Measurements from ENCODE around the gene HMGN2.
"Not testable (repeated sequence)": the region's sequence is repeated elsewhere in the genome, so short reads cannot be mapped to it uniquely, and the experiment has no call there.

HMGN2 gene

DNA sequence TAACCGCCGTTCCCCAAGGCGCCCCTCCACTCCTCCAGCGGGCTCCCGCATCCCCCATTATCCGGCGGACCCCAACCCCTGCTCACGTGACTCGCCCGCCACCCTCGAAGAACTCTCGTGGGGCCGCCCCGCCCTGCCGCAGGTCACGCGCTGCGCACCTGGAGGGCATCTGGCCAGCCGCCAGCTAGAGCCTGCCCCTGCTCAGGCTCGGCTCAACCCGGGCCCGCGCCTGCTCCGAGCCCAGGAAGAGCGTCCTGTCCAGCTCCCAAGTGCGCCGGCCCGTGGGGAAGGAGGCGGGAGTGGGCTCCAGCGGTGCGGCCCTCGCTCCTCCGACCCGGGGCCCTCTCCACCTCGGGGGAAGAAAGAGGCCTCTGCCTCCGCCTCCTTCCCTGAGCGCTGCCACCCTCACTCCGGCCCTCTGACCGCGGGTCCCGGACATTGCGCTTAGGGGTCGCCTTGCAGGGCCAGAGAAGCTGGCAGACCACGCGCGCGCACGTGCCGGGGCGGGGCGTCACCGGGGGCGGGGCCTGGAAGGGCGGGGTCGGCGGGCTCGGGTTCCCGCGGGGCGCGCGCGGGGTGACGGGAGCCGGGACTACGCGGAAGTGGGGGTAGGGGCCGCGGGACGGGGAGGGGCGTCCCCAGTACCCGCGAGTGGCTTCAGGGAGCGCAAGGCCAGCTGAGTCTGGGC, 28.4 kb downstream of the HMGN2 start:
- TF ChIP-seq ZNF565 (CRISPR knock-in tag; conservative IDR thresholded peaks at IDR 0.05; ENCODE audit: low read depth), result 0 out of 2 replicates have a peak, but pooled peaks have one; percentile 33
- TF ChIP-seq ISL1 (CRISPR knock-in tag; IDR thresholded peaks at IDR 0.05), result no peak
- ATAC-seq, result peak; percentile 88

DNA sequence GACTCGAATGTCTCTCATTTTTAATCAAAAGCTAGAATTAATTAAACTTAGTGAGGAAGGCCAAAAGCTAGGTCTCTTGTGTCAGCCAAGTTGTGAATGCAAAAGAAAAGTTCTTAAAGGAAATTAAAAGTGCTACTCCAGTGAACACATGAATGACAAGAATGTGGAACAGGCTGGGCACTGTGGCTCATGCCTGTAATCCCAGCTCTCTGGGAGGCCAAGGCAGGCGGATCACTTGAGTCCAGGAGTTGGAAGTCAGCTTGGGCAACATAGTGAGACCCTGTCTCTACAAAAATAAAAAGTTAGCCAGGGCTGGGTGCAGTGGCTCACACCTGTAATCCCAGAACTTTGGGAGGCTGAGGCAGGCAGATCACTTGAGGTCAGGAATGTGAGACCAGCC, 38.5 kb downstream of the HMGN2 start:
- ATAC-seq, result not testable (repeated sequence)

DNA sequence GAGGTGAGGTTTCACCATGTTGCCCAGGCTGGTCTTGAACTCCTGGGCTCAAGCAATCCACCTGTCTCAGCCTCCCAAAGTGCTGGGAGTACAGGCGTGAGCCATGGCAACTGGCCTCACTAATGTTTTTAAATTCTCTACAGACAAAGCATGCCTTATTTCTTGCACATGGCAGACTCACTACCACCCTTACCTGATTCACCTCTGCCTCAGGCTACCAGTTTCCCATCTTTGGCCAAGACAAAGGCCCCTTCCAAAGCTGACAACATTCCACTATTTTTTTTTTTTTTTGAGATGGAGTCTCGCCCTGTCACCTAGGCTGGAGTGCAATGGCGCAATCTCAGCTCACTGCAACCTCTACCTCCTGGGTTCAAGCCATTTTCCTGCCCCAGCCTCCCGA, 43.6 kb downstream of the HMGN2 start:
- ATAC-seq, result not testable (repeated sequence)

GRCh38 chr1:26516987-26517765, 44.9 kb downstream of the HMGN2 start:
- TF ChIP-seq ZC3H10 (CRISPR knock-in tag; IDR thresholded peaks at IDR 0.05) (no peak), CSDC2 (CRISPR knock-in tag; IDR thresholded peaks at IDR 0.05) (no peak), PPARA (CRISPR knock-in tag; IDR thresholded peaks at IDR 0.05; ENCODE audit: borderline replicate concordance) (no peak)
- TF ChIP-seq, protein P1, sequence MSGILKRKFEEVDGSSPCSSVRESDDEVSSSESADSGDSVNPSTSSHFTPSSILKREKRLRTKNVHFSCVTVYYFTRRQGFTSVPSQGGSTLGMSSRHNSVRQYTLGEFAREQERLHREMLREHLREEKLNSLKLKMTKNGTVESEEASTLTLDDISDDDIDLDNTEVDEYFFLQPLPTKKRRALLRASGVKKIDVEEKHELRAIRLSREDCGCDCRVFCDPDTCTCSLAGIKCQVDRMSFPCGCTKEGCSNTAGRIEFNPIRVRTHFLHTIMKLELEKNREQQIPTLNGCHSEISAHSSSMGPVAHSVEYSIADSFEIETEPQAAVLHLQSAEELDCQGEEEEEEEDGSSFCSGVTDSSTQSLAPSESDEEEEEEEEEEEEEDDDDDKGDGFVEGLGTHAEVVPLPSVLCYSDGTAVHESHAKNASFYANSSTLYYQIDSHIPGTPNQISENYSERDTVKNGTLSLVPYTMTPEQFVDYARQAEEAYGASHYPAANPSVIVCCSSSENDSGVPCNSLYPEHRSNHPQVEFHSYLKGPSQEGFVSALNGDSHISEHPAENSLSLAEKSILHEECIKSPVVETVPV (CRISPR knock-in tag; IDR thresholded peaks at IDR 0.05), result no peak

GRCh38 chr1:26517766-26518049, 45.5 kb downstream of the HMGN2 start:
- no peak for ATAC-seq
- TF ChIP-seq CSDC2 (CRISPR knock-in tag; IDR thresholded peaks at IDR 0.05) (no peak), ZNF565 (CRISPR knock-in tag; conservative IDR thresholded peaks at IDR 0.05; ENCODE audit: low read depth) (no peak), CREB5 (CRISPR knock-in tag; IDR thresholded peaks at IDR 0.05; ENCODE audit: low read depth) (no peak), ZNF8 (CRISPR knock-in tag; IDR thresholded peaks at IDR 0.05) (no peak), ZFP3 (CRISPR knock-in tag; IDR thresholded peaks at IDR 0.05) (no peak), GLIS3 (CRISPR knock-in tag; IDR thresholded peaks at IDR 0.05) (no peak), ISL1 (CRISPR knock-in tag; IDR thresholded peaks at IDR 0.05) (no peak)

More at GRCh38 chr1:26516987-26517765, 44.9 kb downstream of the HMGN2 start:
- ATAC-seq, result no peak

GRCh38 chr1:26518355-26518754, 46.1 kb downstream of the HMGN2 start:
- ATAC-seq, result no peak
- TF ChIP-seq ZC3H10 (CRISPR knock-in tag; IDR thresholded peaks at IDR 0.05), result no peak
- TF ChIP-seq OSR1 (CRISPR knock-in tag; IDR thresholded peaks at IDR 0.05), result no peak
- TF ChIP-seq, protein P1 (CRISPR knock-in tag; IDR thresholded peaks at IDR 0.05), result no peak
- TF ChIP-seq RARB (CRISPR knock-in tag; IDR thresholded peaks at IDR 0.05), result no peak
- TF ChIP-seq PPARA (CRISPR knock-in tag; IDR thresholded peaks at IDR 0.05; ENCODE audit: borderline replicate concordance), result no peak
- no peak for TF ChIP-seq ZNF8 (CRISPR knock-in tag; IDR thresholded peaks at IDR 0.05)
- TF ChIP-seq CSDC2 (CRISPR knock-in tag; IDR thresholded peaks at IDR 0.05), result no peak
- TF ChIP-seq ZFP3 (CRISPR knock-in tag; IDR thresholded peaks at IDR 0.05), result no peak
- TF ChIP-seq ARNTL (CRISPR knock-in tag; IDR thresholded peaks at IDR 0.05; ENCODE audit: borderline replicate concordance, low read depth), result no peak
- TF ChIP-seq CREB5 (CRISPR knock-in tag; IDR thresholded peaks at IDR 0.05; ENCODE audit: low read depth), result no peak
- no peak for TF ChIP-seq TCF4 (CRISPR knock-in tag; IDR thresholded peaks at IDR 0.05; ENCODE audit: borderline replicate concordance)
- TF ChIP-seq BACH2 (CRISPR knock-in tag; IDR thresholded peaks at IDR 0.05; ENCODE audit: borderline replicate concordance), result no peak
- TF ChIP-seq GLIS3 (CRISPR knock-in tag; IDR thresholded peaks at IDR 0.05), result no peak
- no peak for TF ChIP-seq TOX (CRISPR knock-in tag; IDR thresholded peaks at IDR 0.05; ENCODE audit: borderline replicate concordance)
- TF ChIP-seq SNAI2 (CRISPR knock-in tag; IDR thresholded peaks at IDR 0.05), result no peak
- TF ChIP-seq, protein P2, sequence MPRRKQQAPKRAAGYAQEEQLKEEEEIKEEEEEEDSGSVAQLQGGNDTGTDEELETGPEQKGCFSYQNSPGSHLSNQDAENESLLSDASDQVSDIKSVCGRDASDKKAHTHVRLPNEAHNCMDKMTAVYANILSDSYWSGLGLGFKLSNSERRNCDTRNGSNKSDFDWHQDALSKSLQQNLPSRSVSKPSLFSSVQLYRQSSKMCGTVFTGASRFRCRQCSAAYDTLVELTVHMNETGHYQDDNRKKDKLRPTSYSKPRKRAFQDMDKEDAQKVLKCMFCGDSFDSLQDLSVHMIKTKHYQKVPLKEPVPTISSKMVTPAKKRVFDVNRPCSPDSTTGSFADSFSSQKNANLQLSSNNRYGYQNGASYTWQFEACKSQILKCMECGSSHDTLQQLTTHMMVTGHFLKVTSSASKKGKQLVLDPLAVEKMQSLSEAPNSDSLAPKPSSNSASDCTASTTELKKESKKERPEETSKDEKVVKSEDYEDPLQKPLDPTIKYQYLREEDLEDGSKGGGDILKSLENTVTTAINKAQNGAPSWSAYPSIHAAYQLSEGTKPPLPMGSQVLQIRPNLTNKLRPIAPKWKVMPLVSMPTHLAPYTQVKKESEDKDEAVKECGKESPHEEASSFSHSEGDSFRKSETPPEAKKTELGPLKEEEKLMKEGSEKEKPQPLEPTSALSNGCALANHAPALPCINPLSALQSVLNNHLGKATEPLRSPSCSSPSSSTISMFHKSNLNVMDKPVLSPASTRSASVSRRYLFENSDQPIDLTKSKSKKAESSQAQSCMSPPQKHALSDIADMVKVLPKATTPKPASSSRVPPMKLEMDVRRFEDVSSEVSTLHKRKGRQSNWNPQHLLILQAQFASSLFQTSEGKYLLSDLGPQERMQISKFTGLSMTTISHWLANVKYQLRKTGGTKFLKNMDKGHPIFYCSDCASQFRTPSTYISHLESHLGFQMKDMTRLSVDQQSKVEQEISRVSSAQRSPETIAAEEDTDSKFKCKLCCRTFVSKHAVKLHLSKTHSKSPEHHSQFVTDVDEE (CRISPR knock-in tag; IDR thresholded peaks at IDR 0.05), result no peak
- TF ChIP-seq ZNF70 (CRISPR knock-in tag; IDR thresholded peaks at IDR 0.05), result no peak
- TF ChIP-seq, protein P3, sequence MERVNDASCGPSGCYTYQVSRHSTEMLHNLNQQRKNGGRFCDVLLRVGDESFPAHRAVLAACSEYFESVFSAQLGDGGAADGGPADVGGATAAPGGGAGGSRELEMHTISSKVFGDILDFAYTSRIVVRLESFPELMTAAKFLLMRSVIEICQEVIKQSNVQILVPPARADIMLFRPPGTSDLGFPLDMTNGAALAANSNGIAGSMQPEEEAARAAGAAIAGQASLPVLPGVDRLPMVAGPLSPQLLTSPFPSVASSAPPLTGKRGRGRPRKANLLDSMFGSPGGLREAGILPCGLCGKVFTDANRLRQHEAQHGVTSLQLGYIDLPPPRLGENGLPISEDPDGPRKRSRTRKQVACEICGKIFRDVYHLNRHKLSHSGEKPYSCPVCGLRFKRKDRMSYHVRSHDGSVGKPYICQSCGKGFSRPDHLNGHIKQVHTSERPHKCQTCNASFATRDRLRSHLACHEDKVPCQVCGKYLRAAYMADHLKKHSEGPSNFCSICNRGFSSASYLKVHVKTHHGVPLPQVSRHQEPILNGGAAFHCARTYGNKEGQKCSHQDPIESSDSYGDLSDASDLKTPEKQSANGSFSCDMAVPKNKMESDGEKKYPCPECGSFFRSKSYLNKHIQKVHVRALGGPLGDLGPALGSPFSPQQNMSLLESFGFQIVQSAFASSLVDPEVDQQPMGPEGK (CRISPR knock-in tag; IDR thresholded peaks at IDR 0.05; ENCODE audit: borderline replicate concordance), result no peak

Data from SK-N-SH treated with all-trans-retinoic acid at 6 μM for 48 hours (cell line).